IPS-15b (cell line): Measurements from ENCODE around the gene C10orf67.

Experiments used
- H3K27me3 ChIP-seq: one replicate; pipeline ENCODE4 v1.6.1; 2013; ENCODE audit warnings: low read length; ENCODE audit not compliant: control insufficient read depth, insufficient read depth
- H3K36me3 ChIP-seq: one replicate; pipeline ENCODE4 v1.6.1; 2013; ENCODE audit warnings: low read length; ENCODE audit not compliant: control insufficient read depth, insufficient read depth
- H3K4me1 ChIP-seq: one replicate; pipeline ENCODE4 v1.6.1; 2013; ENCODE audit warnings: mild to moderate bottlenecking, low read length; ENCODE audit not compliant: control insufficient read depth, insufficient read depth
- H3K4me3 ChIP-seq: one replicate; pipeline ENCODE4 v1.5.1; 2013; ENCODE audit warnings: low read depth, low read length
- H3K9ac ChIP-seq: one replicate; pipeline ENCODE4 v1.6.1; 2013; ENCODE audit warnings: low read depth, mild to moderate bottlenecking, low read length
- H3K9me3 ChIP-seq: one replicate; pipeline ENCODE4 v1.6.1; 2013; ENCODE audit warnings: mild to moderate bottlenecking, low read length; ENCODE audit not compliant: control insufficient read depth, insufficient read depth

C10orf67 gene

DNA sequence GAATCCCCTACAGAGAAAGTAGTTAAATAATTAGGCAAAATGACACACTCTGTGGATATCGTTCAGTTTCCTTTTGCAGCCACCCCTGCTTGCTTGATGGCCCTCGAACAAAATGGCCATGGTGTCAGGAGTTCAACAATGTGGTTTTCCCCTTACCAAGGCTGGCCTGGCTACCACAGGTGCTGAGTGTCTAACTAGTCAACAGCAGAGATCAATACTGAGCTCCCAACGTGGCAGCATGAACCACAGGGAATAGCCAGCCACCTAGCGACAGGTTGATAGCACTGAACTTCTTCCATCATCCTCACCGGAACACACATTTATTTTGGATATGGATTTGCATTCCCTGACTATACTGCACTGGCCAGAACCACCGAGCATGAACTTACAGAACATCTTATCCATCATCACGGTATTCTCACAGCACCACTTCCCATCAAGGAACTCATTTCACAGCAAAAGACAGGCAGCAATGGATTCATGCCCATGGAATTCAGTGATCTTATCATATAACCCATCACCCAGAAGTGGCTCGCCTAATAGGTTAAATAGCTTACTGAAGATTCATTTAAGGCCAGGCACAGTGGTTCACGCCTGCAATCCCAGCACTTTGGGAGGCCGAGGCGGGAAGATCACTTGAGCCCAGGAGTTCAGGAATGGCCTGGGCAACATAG, 6.3 kb downstream of the C10orf67 start:
- no peaks in the 10 kb centered on the region for H3K9me3 ChIP-seq
- no peak overlapping the region for H3K4me3 ChIP-seq
- H3K4me1 ChIP-seq: peaks cover 5% of the 10 kb centered on the region
- H3K36me3 ChIP-seq: no peaks in the 10 kb centered on the region
- no peak overlapping the region for H3K9ac ChIP-seq
- peaks cover 20% of the 10 kb centered on the region for H3K27me3 ChIP-seq

DNA sequence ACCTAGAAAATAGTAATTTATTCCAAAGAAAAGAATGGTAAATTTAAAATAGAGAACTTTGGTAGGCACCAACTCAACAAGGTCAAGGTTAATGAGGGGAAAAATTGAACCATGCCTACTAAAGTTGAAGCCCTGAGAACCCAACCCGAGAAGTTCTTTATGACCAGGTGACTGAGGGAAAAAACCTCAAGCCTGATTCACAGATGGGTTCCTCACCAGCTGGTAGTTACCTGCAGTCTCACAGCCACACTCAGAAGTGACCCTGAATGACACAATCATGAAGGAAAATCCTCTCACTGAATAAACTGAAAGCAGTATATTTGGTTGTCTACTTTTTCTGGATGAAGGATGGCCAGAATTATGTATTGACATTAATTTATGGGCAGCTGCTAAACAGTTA, 7.0 kb downstream of the C10orf67 start:
- no peak overlapping the region for H3K9ac ChIP-seq
- H3K36me3 ChIP-seq: no peaks in the 10 kb centered on the region
- H3K4me3 ChIP-seq: no peak overlapping the region
- peaks cover 13% of the 10 kb centered on the region for H3K27me3 ChIP-seq
- H3K4me1 ChIP-seq: peaks cover under 1% of the 10 kb centered on the region
- H3K9me3 ChIP-seq: no peaks in the 10 kb centered on the region

GRCh38 chr10:23331567-23332301, 12.9 kb downstream of the C10orf67 start:
- Histone ChIP-seq H3K9me3 (no peaks in the 10 kb centered on the region), H3K27me3 (no peaks in the 10 kb centered on the region), H3K36me3 (no peaks in the 10 kb centered on the region), H3K9ac (no peak overlapping the region), H3K4me3 (no peak overlapping the region), H3K4me1 (no peaks in the 10 kb centered on the region)

DNA sequence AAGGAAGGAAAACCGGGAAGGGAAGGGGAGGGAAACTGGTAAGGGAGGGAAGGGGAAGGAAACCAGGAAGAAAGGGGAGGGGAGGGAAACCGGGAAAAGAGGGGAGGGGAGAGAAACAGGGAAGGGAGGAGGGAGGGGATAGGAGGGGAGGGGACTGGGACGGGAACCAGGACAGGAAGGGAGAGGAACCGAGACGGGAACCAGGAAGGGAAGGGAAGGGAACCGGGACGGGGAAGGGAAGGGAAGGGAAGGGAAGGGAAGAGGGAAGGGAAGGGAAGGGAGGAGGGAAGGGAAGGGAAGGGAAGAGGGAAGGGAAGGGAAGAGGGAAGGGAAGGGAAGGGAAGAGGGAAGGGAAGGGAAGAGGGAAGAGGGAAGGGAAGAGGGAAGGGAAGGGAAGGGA, 13.6 kb downstream of the C10orf67 start:
- H3K4me3 ChIP-seq: no peak overlapping the region
- H3K9me3 ChIP-seq: no peaks in the 10 kb centered on the region
- H3K36me3 ChIP-seq: no peaks in the 10 kb centered on the region
- H3K9ac ChIP-seq: no peak overlapping the region
- H3K27me3 ChIP-seq: no peaks in the 10 kb centered on the region
- H3K4me1 ChIP-seq: no peaks in the 10 kb centered on the region

- H3K4me3 ChIP-seq: no peak overlapping the region
- no peak overlapping the region for H3K9ac ChIP-seq
- H3K36me3 ChIP-seq: no peaks in the 10 kb centered on the region
- H3K9me3 ChIP-seq: no peaks in the 10 kb centered on the region
- no peaks in the 10 kb centered on the region for H3K4me1 ChIP-seq
- no peaks in the 10 kb centered on the region for H3K27me3 ChIP-seq
These were observed 17.9 kb downstream of the C10orf67 start for GRCh38 chr10:23326544-23327307.

DNA sequence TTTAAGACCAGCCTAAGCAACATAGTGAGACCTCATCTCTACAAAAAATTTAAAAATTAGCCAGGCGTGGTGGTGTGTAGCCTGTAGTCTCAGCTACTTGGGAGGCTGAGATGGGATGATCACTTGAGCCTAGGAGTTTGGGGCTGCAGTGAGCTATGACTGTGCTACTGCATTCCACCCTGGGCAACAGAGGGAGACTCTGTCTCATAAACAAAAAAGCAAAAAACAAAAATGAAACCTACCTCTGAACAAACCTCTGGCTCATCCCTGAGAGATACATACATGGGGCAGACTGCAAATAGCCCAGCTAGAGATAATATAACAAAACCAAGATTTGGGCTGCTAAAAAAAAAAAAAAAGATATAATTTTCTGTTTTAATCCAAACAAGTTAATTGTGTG, 19.5 kb downstream of the C10orf67 start:
- H3K9ac ChIP-seq: no peak overlapping the region
- no peaks in the 10 kb centered on the region for H3K27me3 ChIP-seq
- no peaks in the 10 kb centered on the region for H3K4me1 ChIP-seq

DNA sequence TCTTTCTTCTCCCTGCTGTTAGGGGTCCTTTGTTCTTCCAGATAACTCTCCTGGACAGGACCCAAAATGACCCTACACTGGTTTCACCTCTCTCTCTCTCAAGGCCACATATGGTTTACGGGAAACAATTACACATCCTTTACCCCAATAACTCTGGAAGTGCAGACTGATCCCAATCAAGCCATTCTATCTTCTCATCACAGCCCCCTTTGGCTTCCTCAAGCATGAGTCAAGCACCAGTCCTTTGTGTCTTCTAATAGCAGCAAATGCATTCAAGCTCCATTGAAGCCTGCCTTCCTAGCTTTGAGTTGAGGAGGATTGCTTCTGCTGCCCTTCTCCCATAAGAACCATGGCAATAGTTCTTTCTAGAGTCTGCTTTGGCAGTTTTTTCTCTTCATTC, 20.2 kb downstream of the C10orf67 start:
- Histone ChIP-seq H3K9me3 (no peaks in the 10 kb centered on the region), H3K36me3 (no peaks in the 10 kb centered on the region), H3K4me3 (no peak overlapping the region), H3K4me1 (no peaks in the 10 kb centered on the region), H3K27me3 (no peaks in the 10 kb centered on the region), H3K9ac (no peak overlapping the region)

More for the DNA sequence above, 19.5 kb downstream of the C10orf67 start:
- Histone ChIP-seq H3K36me3 (no peaks in the 10 kb centered on the region), H3K4me3 (no peak overlapping the region), H3K9me3 (no peaks in the 10 kb centered on the region)

DNA sequence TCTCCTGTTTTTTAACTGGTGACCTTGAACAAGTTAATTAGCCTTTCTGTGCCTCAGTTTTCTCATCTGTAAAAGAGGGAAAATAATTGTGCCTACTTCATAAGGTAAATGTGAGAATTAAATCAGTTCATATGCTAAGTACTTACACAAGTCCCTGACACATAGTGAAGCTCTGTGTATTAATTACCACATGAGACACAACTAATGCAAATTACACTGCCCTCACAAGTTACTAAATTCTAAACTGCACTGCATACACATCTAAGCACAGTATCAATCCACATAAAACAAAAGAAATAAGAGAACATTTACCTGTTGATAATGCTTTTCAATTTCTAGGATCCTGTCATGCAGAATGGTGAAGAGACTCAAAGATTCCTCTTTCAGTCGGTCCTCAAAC, 22.5 kb downstream of the C10orf67 start:
- Histone ChIP-seq H3K36me3 (no peaks in the 10 kb centered on the region), H3K27me3 (no peaks in the 10 kb centered on the region), H3K9me3 (no peaks in the 10 kb centered on the region), H3K4me1 (no peaks in the 10 kb centered on the region), H3K4me3 (no peak overlapping the region), H3K9ac (no peak overlapping the region)

DNA sequence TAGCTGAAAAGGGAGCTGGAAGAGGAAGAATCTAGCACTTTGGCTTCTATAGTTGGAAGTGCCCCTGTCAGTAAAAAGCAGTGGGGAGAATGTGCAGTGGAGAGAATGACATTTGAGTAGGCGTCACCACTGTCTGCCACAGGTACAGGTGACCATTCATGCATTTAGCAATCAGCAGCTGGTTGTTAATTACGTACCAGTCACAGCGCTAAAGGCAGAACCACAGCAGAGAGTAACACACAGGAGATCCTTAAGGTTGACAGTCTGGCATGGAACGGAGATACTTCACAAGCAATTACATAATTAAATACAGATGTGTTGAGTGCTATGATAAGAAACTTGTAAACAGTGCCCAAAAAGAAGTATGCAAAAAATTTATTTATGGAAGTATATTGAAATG, 24.8 kb downstream of the C10orf67 start:
- no peak overlapping the region for H3K9ac ChIP-seq
- no peaks in the 10 kb centered on the region for H3K27me3 ChIP-seq
- H3K4me3 ChIP-seq: no peak overlapping the region

GRCh38 chr10:23318359-23318758, 26.2 kb downstream of the C10orf67 start:
- Histone ChIP-seq H3K9ac (no peak overlapping the region), H3K4me1 (no peaks in the 10 kb centered on the region), H3K9me3 (no peaks in the 10 kb centered on the region), H3K27me3 (no peaks in the 10 kb centered on the region), H3K36me3 (no peaks in the 10 kb centered on the region), H3K4me3 (no peak overlapping the region)

More for the DNA sequence above, 24.8 kb downstream of the C10orf67 start:
- H3K9me3 ChIP-seq: no peaks in the 10 kb centered on the region
- H3K36me3 ChIP-seq: no peaks in the 10 kb centered on the region
- no peaks in the 10 kb centered on the region for H3K4me1 ChIP-seq

GRCh38 chr10:23317416-23317815, 27.2 kb downstream of the C10orf67 start:
- Histone ChIP-seq H3K27me3 (no peaks in the 10 kb centered on the region), H3K36me3 (no peaks in the 10 kb centered on the region), H3K9me3 (no peaks in the 10 kb centered on the region), H3K4me3 (no peak overlapping the region), H3K4me1 (no peaks in the 10 kb centered on the region), H3K9ac (no peak overlapping the region)
